ENCODE data around the gene CCNY.

CCNY gene

GRCh38 chr10:35592441-35592840 is 256.1 kb downstream of the CCNY start:
- no peak for TF ChIP-seq CTCF (IDR thresholded peaks at IDR 0.05)

- no peak for TF ChIP-seq CTCF (IDR thresholded peaks at IDR 0.05)
Measured at GRCh38 chr10:35594115-35595079, 258.1 kb downstream of the CCNY start.

GRCh38 chr10:35595106-35595505 is 258.8 kb downstream of the CCNY start:
- no peak for TF ChIP-seq CTCF (IDR thresholded peaks at IDR 0.05)

GRCh38 chr10:35598379-35598778 is 262.1 kb downstream of the CCNY start:
- peak; percentile 55; the same call in 1 of the 2 replicates for TF ChIP-seq CTCF (IDR thresholded peaks at IDR 0.05)

- no peak; the same call in 1 of the 2 replicates for TF ChIP-seq CTCF (IDR thresholded peaks at IDR 0.05)
Measured at GRCh38 chr10:35600193-35600592, 263.9 kb downstream of the CCNY start.

- TF ChIP-seq CTCF (IDR thresholded peaks at IDR 0.05): no peak
Measured at GRCh38 chr10:35605191-35605590, 268.9 kb downstream of the CCNY start, which contains the start of gene GJD4. Gene GJD4 (plus strand): TSS chr10:35605341. CDS start chr10:35605568, 227 bp downstream.

- no peak for TF ChIP-seq CTCF (IDR thresholded peaks at IDR 0.05)
Measured at GRCh38 chr10:35606430-35606829, 270.1 kb downstream of the CCNY start.

All from LNCAP (cell line).